ENCODE results near the gene MYOCOS.

Gene MYOCOS

GRCh38 chr1:171670739-171671138 lies 48.7 kb downstream of the MYOCOS start:
- no peaks in the 10 kb centered on the region for H3K9me3 ChIP-seq (ENCODE audit: insufficient read depth, low read length)
- no peaks in the 10 kb centered on the region for H3K36me3 ChIP-seq (ENCODE audit: low read length)
- H2AFZ ChIP-seq (ENCODE audit: low read depth, low read length, severe bottlenecking), result no peak overlapping the region
- no peaks in the 10 kb centered on the region for H3F3A ChIP-seq (ENCODE audit: insufficient read depth)
- no peak for TF ChIP-seq EZH2phosphoT487 (conservative IDR thresholded peaks at IDR 0.05; ENCODE audit: low read length)
- no peak overlapping the region for H3K27ac ChIP-seq (ENCODE audit: low read depth, low read length)
- no peaks in the 10 kb centered on the region for H3K27me3 ChIP-seq (ENCODE audit: low read length)
- H3K4me2 ChIP-seq (ENCODE audit: low read depth, low read length, poor library complexity, severe bottlenecking), result no peak overlapping the region
- H3K9me2 ChIP-seq (replicated peaks; ENCODE audit: insufficient read depth, low read length), result no peaks in the 10 kb centered on the region
- H4K20me1 ChIP-seq (ENCODE audit: low read depth, low read length), result no peaks in the 10 kb centered on the region
- H3K4me3 ChIP-seq (ENCODE audit: insufficient read depth, low read length, poor library complexity, severe bottlenecking), result no peak overlapping the region
- H3K79me2 ChIP-seq (ENCODE audit: insufficient read depth, low read length), result no peaks in the 10 kb centered on the region
- H3K9ac ChIP-seq (ENCODE audit: low read length), result no peak overlapping the region

GRCh38 chr1:171674431-171675405 lies 52.7 kb downstream of the MYOCOS start:
- H3K4me2 ChIP-seq (ENCODE audit: low read depth, low read length, poor library complexity, severe bottlenecking), result no peak overlapping the region
- H4K20me1 ChIP-seq (ENCODE audit: low read depth, low read length), result no peaks in the 10 kb centered on the region
- H3K9ac ChIP-seq (ENCODE audit: low read length), result no peak overlapping the region
- no peaks in the 10 kb centered on the region for H3K36me3 ChIP-seq (ENCODE audit: low read length)
- no peaks in the 10 kb centered on the region for H3K79me2 ChIP-seq (ENCODE audit: insufficient read depth, low read length)
- H3K9me3 ChIP-seq (ENCODE audit: insufficient read depth, low read length), result no peaks in the 10 kb centered on the region
- H3K27ac ChIP-seq (ENCODE audit: low read depth, low read length), result no peak overlapping the region
- H3F3A ChIP-seq (ENCODE audit: insufficient read depth), result no peaks in the 10 kb centered on the region
- no peak overlapping the region for H3K4me3 ChIP-seq (ENCODE audit: insufficient read depth, low read length, poor library complexity, severe bottlenecking)
- H2AFZ ChIP-seq (ENCODE audit: low read depth, low read length, severe bottlenecking), result no peak overlapping the region
- TF ChIP-seq EZH2phosphoT487 (conservative IDR thresholded peaks at IDR 0.05; ENCODE audit: low read length) (no peak), CTCF (IDR thresholded peaks at IDR 0.05; ENCODE audit: insufficient read depth, low read length, poor library complexity, severe bottlenecking) (no peak)
- no peaks in the 10 kb centered on the region for H3K9me2 ChIP-seq (replicated peaks; ENCODE audit: insufficient read depth, low read length)
- no peaks in the 10 kb centered on the region for H3K27me3 ChIP-seq (ENCODE audit: low read length)

All from SU-DHL-6 (cell line).